Cardiac muscle cell (in vitro differentiated cells and primary cell): ENCODE measurements around the gene RBM28. TPM values are rescaled to one million over a fixed set of nuclear protein-coding genes. Genes with fewer than 3 reads are reported as not detected.

Experiments
- DNase-seq, 2 donors: peaks; one replicate each; pipeline versions ENCODE4 v3.0.0 to v3.0.0-alpha.2; 2010 to 2017; ENCODE audit warnings: low read depth in 1 of 2, low spot score in 1 of 2
- H3K27ac ChIP-seq: fragments of 200-600 bp; sonication (generic); 2 replicates; pipeline ENCODE4 v1.5.1; 2016
- H3K27me3 ChIP-seq: fragments of 200-600 bp; sonication (generic); 2 replicates; pipeline ENCODE4 v1.6.0; 2016; ENCODE audit warnings: control low read depth
- H3K36me3 ChIP-seq: fragments of 200-600 bp; sonication (generic); 2 replicates; pipeline ENCODE4 v1.5.1; 2016; ENCODE audit warnings: control low read depth
- H3K4me1 ChIP-seq: fragments of 200-600 bp; sonication (generic); 2 replicates; pipeline ENCODE4 v1.8.1; 2017; ENCODE audit warnings: low read depth, mild to moderate bottlenecking, mixed run types
- H3K4me3 ChIP-seq: fragments of 200-600 bp; sonication (generic); 2 replicates; pipeline ENCODE4 v1.5.1; 2016; ENCODE audit warnings: mild to moderate bottlenecking
- H3K9me3 ChIP-seq: fragments of 200-600 bp; sonication (generic); 2 replicates; pipeline ENCODE4 v1.5.1; 2017; ENCODE audit warnings: low read depth, mild to moderate bottlenecking, control low read depth
- CTCF ChIP-seq: IDR thresholded peaks from 2 replicates; pipeline ENCODE4 v1.5.1; 2012; ENCODE audit warnings: low read depth, mild to moderate bottlenecking, low read length
- polyA plus RNA-seq: library from polyadenylated mRNA; unstranded; fragments of >200 nt; fragmentation: Nextera tagmentation; extraction: Ambion mirVana; gene quantifications from 2 replicates; pipeline ENCODE4 v1.2.1, GENCODE V29; 2016
- total RNA-seq: library from RNA; depleted of rRNA; stranded (reverse); fragments of >200 nt; gene quantifications from 2 replicates; pipeline ENCODE4 v1.2.3, GENCODE V29; 2016

The RBM28 gene
- total and polyA plus RNA-seq, 2 experiments from 2014 or later, result 23.0 to 26.4 TPM

DNA sequence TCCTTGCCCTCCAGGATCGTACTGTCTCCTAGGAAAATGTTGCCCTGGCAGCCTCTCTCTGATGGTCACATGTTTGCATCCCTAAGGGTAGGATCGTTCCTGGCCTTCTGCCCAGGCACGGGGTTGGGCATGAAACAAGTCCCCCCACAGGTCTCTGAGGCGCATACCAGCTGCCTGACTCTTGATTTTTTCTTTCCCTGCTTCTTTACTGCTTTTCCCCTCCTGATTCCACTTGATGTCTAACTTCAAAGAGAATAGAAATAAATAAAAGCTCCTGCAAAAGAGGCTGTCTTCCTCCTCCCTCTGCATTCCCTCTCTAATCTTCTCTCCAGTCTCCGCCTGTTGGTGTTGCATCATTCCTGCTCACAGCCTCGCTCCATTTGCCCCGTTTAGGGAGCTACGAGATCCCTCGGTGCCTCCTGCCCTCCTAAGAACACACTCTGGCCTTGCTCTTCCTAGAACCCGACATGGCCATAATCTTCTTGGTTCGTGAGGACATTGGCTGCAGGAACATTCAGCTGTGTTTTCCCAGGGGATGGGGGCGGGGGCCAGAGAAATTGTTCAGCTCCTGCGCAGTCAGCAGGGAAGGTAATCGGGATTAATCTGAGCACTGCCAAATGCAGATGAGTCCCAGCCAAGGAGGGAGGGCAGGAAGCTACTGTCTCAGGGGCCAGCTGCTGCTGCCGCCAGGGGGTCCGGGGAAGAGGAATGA is 76.7 kb downstream of the RBM28 start:
- TF ChIP-seq CTCF, result peak; percentile 27
- H3K36me3 ChIP-seq, result no peaks in the 10 kb centered on the region
- H3K4me3 ChIP-seq, result no peak overlapping the region
- no peaks in the 10 kb centered on the region for H3K9me3 ChIP-seq
- H3K27ac ChIP-seq, result no peak overlapping the region
- H3K4me1 ChIP-seq, result no peaks in the 10 kb centered on the region
- H3K27me3 ChIP-seq, result peaks cover 11% of the 10 kb centered on the region
- peak; percentile 17 to 87 for DNase-seq

- H3K27ac ChIP-seq, result no peak overlapping the region
- H3K36me3 ChIP-seq, result no peaks in the 10 kb centered on the region
- no peak for DNase-seq
- TF ChIP-seq CTCF, result no peak
- peaks cover 7% of the 10 kb centered on the region for H3K27me3 ChIP-seq
- no peaks in the 10 kb centered on the region for H3K9me3 ChIP-seq
- no peak overlapping the region for H3K4me3 ChIP-seq
- no peaks in the 10 kb centered on the region for H3K4me1 ChIP-seq
Observed at GRCh38 chr7:128266529-128266882, 77.2 kb downstream of the RBM28 start.

DNA sequence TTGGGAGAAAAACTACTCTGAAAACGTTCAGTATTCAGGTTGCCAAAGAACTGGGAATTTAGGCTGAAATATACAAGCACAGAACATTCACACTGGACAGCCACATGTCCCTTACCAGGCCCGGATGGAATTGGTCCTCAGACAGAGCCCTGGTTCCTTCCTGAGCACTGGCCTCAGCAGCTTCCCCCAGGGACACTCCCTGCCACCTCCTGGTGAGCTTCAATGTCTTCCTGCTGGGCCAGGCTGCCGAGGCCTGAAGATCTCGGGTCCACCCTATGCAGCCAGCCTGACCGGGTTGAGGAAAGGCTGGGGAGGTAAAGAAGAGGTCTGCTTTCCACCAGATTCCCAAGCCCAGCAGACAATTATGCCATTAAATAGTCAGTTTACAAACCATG is 77.8 kb downstream of the RBM28 start:
- no peaks in the 10 kb centered on the region for H3K9me3 ChIP-seq
- no peak for TF ChIP-seq CTCF
- H3K27ac ChIP-seq, result no peak overlapping the region
- DNase-seq, result no peak
- H3K4me3 ChIP-seq, result no peak overlapping the region
- peaks cover 2% of the 10 kb centered on the region for H3K27me3 ChIP-seq
- no peaks in the 10 kb centered on the region for H3K4me1 ChIP-seq
- no peaks in the 10 kb centered on the region for H3K36me3 ChIP-seq

DNA sequence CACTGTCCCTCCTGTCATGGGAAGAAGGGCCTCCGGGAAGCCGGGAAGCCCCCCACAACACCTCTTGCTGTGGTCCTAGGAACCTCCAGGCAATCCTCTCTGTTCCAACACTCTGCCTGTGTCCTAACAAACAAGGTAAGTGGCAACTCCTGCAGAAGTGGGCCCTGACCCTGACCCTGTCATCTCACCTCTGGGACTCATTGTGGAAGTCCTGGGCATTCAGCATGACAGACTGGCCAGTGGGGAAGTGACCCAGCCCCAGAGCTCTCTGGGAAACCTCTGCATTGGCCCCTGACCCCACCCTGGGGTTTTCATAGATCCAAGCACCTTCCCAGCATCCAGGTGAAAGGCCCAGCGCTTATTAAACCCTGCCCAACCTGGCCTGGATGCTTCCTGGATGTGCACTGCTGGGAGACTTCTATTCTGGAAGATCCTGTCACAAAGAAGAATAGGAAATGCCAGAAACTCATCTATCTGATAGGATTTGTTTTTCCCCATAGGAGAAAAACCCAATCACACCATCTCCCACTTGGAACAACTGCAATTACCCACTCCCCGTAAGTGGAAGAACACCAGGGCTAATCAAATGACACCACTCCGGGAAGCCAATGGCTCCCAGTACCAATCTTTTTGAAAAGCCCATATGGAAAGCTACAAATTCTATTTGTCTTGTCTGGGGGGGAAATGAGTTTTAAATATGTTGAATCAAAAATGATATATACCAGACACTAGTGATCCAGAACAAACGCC is 78.4 kb downstream of the RBM28 start:
- Histone ChIP-seq H3K4me3 (no peak overlapping the region), H3K4me1 (no peaks in the 10 kb centered on the region), H3K27me3 (no peaks in the 10 kb centered on the region), H3K9me3 (no peaks in the 10 kb centered on the region), H3K36me3 (no peaks in the 10 kb centered on the region), H3K27ac (no peak overlapping the region)
- no peak for TF ChIP-seq CTCF
- DNase-seq, result no peak

- TF ChIP-seq CTCF, result no peak
- no peak for DNase-seq
- H3K36me3 ChIP-seq, result no peaks in the 10 kb centered on the region
- H3K4me1 ChIP-seq, result no peaks in the 10 kb centered on the region
- no peak overlapping the region for H3K4me3 ChIP-seq
- H3K27me3 ChIP-seq, result no peaks in the 10 kb centered on the region
- no peaks in the 10 kb centered on the region for H3K9me3 ChIP-seq
- no peak overlapping the region for H3K27ac ChIP-seq
Observed at GRCh38 chr7:128264477-128264876, 79.2 kb downstream of the RBM28 start.
